HepG2 (cell line): Measurements from ENCODE around the gene FAM111B. TPM values are rescaled to one million over a fixed set of nuclear protein-coding genes. Genes with fewer than 3 reads are reported as not detected.

ENCODE experiments used
- ATAC-seq: fragments of 200-7000 bp; cut with Tn5 transposase; 3 replicates; pipeline ENCODE4 v1.9.1; 2020; ENCODE audit warnings: mild to moderate bottlenecking, moderate library complexity
- BruUV-seq: library from RNA; stranded (reverse); fragments of 400-500 nt; replicated peaks from 2 replicates; lab custom pipeline; 2021; lab: Mats Ljungman, UMichigan
- CTCF ChIA-PET: fragments of 300-600 bp; formaldehyde crosslinking; extraction: SDS; loops from one replicate; lab custom pipeline; 2021; ENCODE audit warnings: low total read pairs, inconsistent platforms, low intra/inter-chr PET ratio; lab: Yijun Ruan, JAX
- POLR2A ChIA-PET: fragments of 350-600 bp; sonication (Branson Sonifier 250); formaldehyde crosslinking; loops from one replicate; lab custom pipeline; 2020; ENCODE audit warnings: antibody characterized with exemption, inconsistent platforms; lab: Yijun Ruan, JAX
- DNase-seq: peaks from one replicate; pipeline ENCODE4 v3.0.0-alpha.2; 2015; ENCODE audit warnings: low spot score
- FAIRE-seq: peaks from 3 replicates; lab custom pipeline; 2011; peaks lifted over from hg19 to GRCh38; lab: Jason Lieb, UNC
- H2AFZ ChIP-seq: one replicate; pipeline ENCODE4 v1.6.1; 2011; ENCODE audit warnings: low read length, inconsistent platforms
- H3K27ac ChIP-seq: fragments of 300-600 bp; 3 replicates; pipeline ENCODE4 v1.8.0; 2011; ENCODE audit warnings: mixed run types, mild to moderate bottlenecking, mixed read lengths, low read length, inconsistent platforms; ENCODE audit not compliant: insufficient read depth; ENCODE audit errors: extremely low read length
- H3K27me3 ChIP-seq, 2 experiments: fragments of 200-600 bp in 1 of 2; 2 replicates in 1 of 2; 3 replicates in 1 of 2; pipeline versions ENCODE4 v1.6.0 to v1.8.0; 2011; ENCODE audit warnings: low read length in 2 of 2, mild to moderate bottlenecking in 2 of 2, moderate library complexity in 2 of 2, inconsistent platforms in 1 of 2; ENCODE audit not compliant: insufficient read depth in 2 of 2, control insufficient read depth in 1 of 2
- H3K36me3 ChIP-seq, 2 experiments: fragments of 200-600 bp in 1 of 2; replicated peaks in 1 of 2; 2 replicates in 1 of 2; 3 replicates in 1 of 2; pipeline versions ENCODE4 v1.5.1 to v1.8.0; 2011; ENCODE audit warnings: low read length in 2 of 2, inconsistent platforms in 1 of 2; ENCODE audit not compliant: insufficient read depth in 2 of 2, control insufficient read depth in 1 of 2
- H3K4me1 ChIP-seq: 2 replicates; pipeline ENCODE4 v1.5.1; 2012; ENCODE audit warnings: low read length, inconsistent platforms; ENCODE audit not compliant: insufficient read depth
- H3K4me2 ChIP-seq: 2 replicates; pipeline ENCODE4 v1.6.0; 2011; ENCODE audit warnings: low read depth, low read length, inconsistent platforms
- H3K4me3 ChIP-seq, 3 experiments: fragments of 200-600 bp in 1 of 3; sonication (generic), shearing (Covaris generic) in 1 of 3; replicated peaks in 1 of 3; 2 replicates each; pipeline ENCODE4 v1.5.1; 2011 to 2016; ENCODE audit warnings: low read length in 3 of 3, inconsistent platforms in 2 of 3, low read depth in 2 of 3, mild to moderate bottlenecking in 2 of 3, control low read depth in 1 of 3, mixed read lengths in 1 of 3; ENCODE audit not compliant: insufficient read depth in 1 of 3
- H3K79me2 ChIP-seq: one replicate; pipeline ENCODE4 v1.6.1; 2011; ENCODE audit warnings: low read length, inconsistent platforms; ENCODE audit not compliant: insufficient read depth
- H3K9ac ChIP-seq: 2 replicates; pipeline ENCODE4 v1.6.0; 2011; ENCODE audit warnings: mild to moderate bottlenecking, low read depth, low read length, inconsistent platforms; ENCODE audit not compliant: insufficient read depth
- H3K9me3 ChIP-seq: 2 replicates; pipeline ENCODE4 v1.5.1; 2012; ENCODE audit warnings: mild to moderate bottlenecking, low read length
- H4K20me1 ChIP-seq: 2 replicates; pipeline ENCODE4 v1.6.0; 2011; ENCODE audit warnings: inconsistent platforms, mild to moderate bottlenecking, low read length, moderate library complexity; ENCODE audit not compliant: insufficient read depth
- AGO2 ChIP-seq: fragments of 200-400 bp; formaldehyde crosslinking; optimal IDR thresholded peaks from 2 replicates; pipeline ENCODE3; 2017; ENCODE audit warnings: mild to moderate bottlenecking, low read depth, low read length, moderate library complexity
- CEBPB ChIP-seq: IDR thresholded peaks from 2 replicates; pipeline ENCODE4 v1.6.1; 2011; ENCODE audit warnings: low read depth, low read length, improper control_type of control experiment, borderline replicate concordance
- CEBPG ChIP-seq: IDR thresholded peaks from 2 replicates; pipeline ENCODE4 v1.6.1; 2016
- KDM1A ChIP-seq: IDR thresholded peaks from 2 replicates; pipeline ENCODE4 v1.6.1; 2016; ENCODE audit warnings: missing compliant biosample characterization
- RBFOX2 ChIP-seq: fragments of 200-400 bp; formaldehyde crosslinking; IDR thresholded peaks from 2 replicates; pipeline ENCODE4 v1.6.1; 2017; ENCODE audit warnings: low read depth, mild to moderate bottlenecking, low read length
- TEAD2 ChIP-seq: sonication (generic); formaldehyde crosslinking; IDR thresholded peaks from 2 replicates; pipeline ENCODE4 v1.9.0; 2021; ENCODE audit warnings: missing genetic modification reagents
- ZNF24 ChIP-seq: fragments of 450-650 bp; IDR thresholded peaks from 2 replicates; pipeline ENCODE4 v1.6.1; 2017; ENCODE audit warnings: antibody characterized with exemption, mild to moderate bottlenecking
- ZNF530 ChIP-seq: sonication (generic); formaldehyde crosslinking; IDR thresholded peaks from 2 replicates; pipeline ENCODE4 v1.5.0; 2020; ENCODE audit warnings: low read depth, mild to moderate bottlenecking, missing genetic modification reagents
- ZNF572 ChIP-seq: sonication (generic); formaldehyde crosslinking; IDR thresholded peaks from 2 replicates; pipeline ENCODE4 v1.5.1; 2020; ENCODE audit warnings: mild to moderate bottlenecking, missing genetic modification reagents
- ZNF749 ChIP-seq: sonication (generic); formaldehyde crosslinking; IDR thresholded peaks from 2 replicates; pipeline ENCODE4 v1.8.0; 2022; ENCODE audit warnings: mild to moderate bottlenecking, missing genetic modification reagents, moderate library complexity, borderline replicate concordance
- WGBS: methylation state at CpG from one replicate; pipeline ENCODE4 v1.1.6; 2017; ENCODE audit warnings: low lambda C conversion rate; 5-methylcytosine and 5-hydroxymethylcytosine counted together
- in situ Hi-C: cut with HindIII; loops from 2 replicates; pipeline ENCODE4 v1.10.0; 2017; ENCODE audit warnings: low pct_unique_long_range_greater_than_20kb; ENCODE audit not compliant: extremely low pct_ligation_motif_present
- intact Hi-C: fragments of 100-400 bp; cut with micrococcal nuclease; formaldehyde crosslinking; loops from one replicate; pipeline ENCODE4 v1.10.0; 2022; ENCODE audit not compliant: unreplicated experiment
- polyA plus RNA-seq, 8 experiments: library from polyadenylated mRNA; depleted of rRNA in 3 of 8; stranded (reverse) in 7 of 8; unstranded in 1 of 8; fragments of >200 nt; fragmentation: Illumina TruSeq in 4 of 8; extraction: Trizol in 4 of 8; gene quantifications; 2 replicates each; pipeline versions ENCODE4 v1.2.1 to v1.2.3, GENCODE V29; 2011 to 2016; ENCODE audit warnings: low read depth in 4 of 8, missing spikeins in 1 of 8, mixed read lengths in 1 of 8; ENCODE audit not compliant: insufficient read depth in 1 of 8
- total RNA-seq, 5 experiments: library from RNA; depleted of rRNA; stranded (reverse); fragments of >200 nt; fragmentation: Illumina TruSeq; extraction: Trizol; gene quantifications; 2 replicates each; pipeline ENCODE4 v1.2.3, GENCODE V29; 2016; ENCODE audit warnings: low read depth in 1 of 5

FAM111B gene
- total and polyA plus RNA-seq, 2 of the 13 experiments (the other 11 are each of a cell fraction or from before 2014, with no cell fraction given) = 1.6 to 28.2 TPM

- no peaks in the 10 kb centered on the region for H3K27me3 ChIP-seq
- H2AFZ ChIP-seq = no peak overlapping the region
- H3K9me3 ChIP-seq = no peaks in the 10 kb centered on the region
- no peaks in the 10 kb centered on the region for H3K79me2 ChIP-seq
- H3K36me3 ChIP-seq = no peaks in the 10 kb centered on the region
- ATAC-seq (no peak), FAIRE-seq (no peak), DNase-seq (no peak)
- intact Hi-C loops = loop anchor here (10.0 kb wide), 1 partner anchor 60 kb away; no protein-coding TSS in a partner anchor
- H3K4me3 ChIP-seq = no peak overlapping the region
- H4K20me1 ChIP-seq = no peaks in the 10 kb centered on the region
- H3K4me1 ChIP-seq = peaks cover 50% of the 10 kb centered on the region
- H3K4me2 ChIP-seq = no peak overlapping the region
- ChIA-PET POLR2A (no interaction called here), CTCF (no interaction called here)
- BruUV-seq = no TSS peak
- no peak for TF ChIP-seq ZNF530 (CRISPR knock-in tag)
- peak; percentile 36 for TF ChIP-seq AGO2
- 97% methylated on average over 39 of the region's 39 CpGs for whole genome bisulfite sequencing
- no peak overlapping the region for H3K27ac ChIP-seq
- in situ Hi-C loops = no loop called here
- H3K9ac ChIP-seq = no peak overlapping the region
These were observed 37.7 kb downstream of the FAM111B start for GRCh38 chr11:59144579-59145345.

- POLR2A ChIA-PET = no interaction called here
- Histone ChIP-seq H3K79me2 (no peaks in the 10 kb centered on the region), H3K9ac (no peak overlapping the region), H3K27ac (no peak overlapping the region), H3K4me3 (no peak overlapping the region), H3K36me3 (no peaks in the 10 kb centered on the region), H3K4me2 (no peak overlapping the region), H3K27me3 (no peaks in the 10 kb centered on the region), H2AFZ (no peak overlapping the region), H3K4me1 (peaks cover 50% of the 10 kb centered on the region), H4K20me1 (no peaks in the 10 kb centered on the region), H3K9me3 (no peaks in the 10 kb centered on the region)
- TF ChIP-seq ZNF749 (CRISPR knock-in tag) (no peak), KDM1A (CRISPR knock-in tag) (no peak), ZNF24 (no peak), CEBPG (CRISPR knock-in tag) (peak; percentile 56; the same call in 1 of the 2 replicates), CEBPB (peak; percentile 83), AGO2 (no peak), RBFOX2 (no peak), ZNF572 (CRISPR knock-in tag) (no peak), TEAD2 (CRISPR knock-in tag) (no peak)
- no TSS peak for BruUV-seq
- ATAC-seq (no peak), DNase-seq (no peak), FAIRE-seq (no peak)
- intact Hi-C loops = loop anchor here (10.0 kb wide), 1 partner anchor 59 kb away; no protein-coding TSS in a partner anchor
- CTCF ChIA-PET = no interaction called here
- 71% methylated on average over 4 of the region's 4 CpGs for WGBS
- in situ Hi-C loops = no loop called here
These were observed 38.5 kb downstream of the FAM111B start for GRCh38 chr11:59145534-59145933.
